HCT116 (cell line): ENCODE measurements around the gene MRPL24. TPM values are rescaled to one million over a fixed set of nuclear protein-coding genes. Genes with fewer than 3 reads are reported as not detected.

ENCODE experiments used
- ATAC-seq: fragments of 200-7000 bp; cut with Tn5 transposase; 2 replicates; pipeline ENCODE4 v1.9.1; 2020; ENCODE audit warnings: mild to moderate bottlenecking, moderate library complexity
- BruUV-seq: library from RNA; stranded (reverse); fragments of 400-500 nt; replicated peaks from 2 replicates; lab custom pipeline; 2021; lab: Mats Ljungman, UMichigan
- CTCF ChIA-PET: fragments of 300-600 bp; sonication (Branson Sonifier 250); formaldehyde crosslinking; loops from one replicate; lab custom pipeline; 2021; ENCODE audit warnings: antibody characterized with exemption; lab: Charles Lee
- POLR2A ChIA-PET: fragments of 300-600, 350-600 bp; sonication (Branson Sonifier 250); formaldehyde crosslinking; loops from one replicate; lab custom pipeline; 2021; ENCODE audit warnings: antibody characterized with exemption; lab: Charles Lee
- RAD21 ChIA-PET, 2 experiments: fragments of 300-600 bp; sonication (Branson Sonifier 250); formaldehyde crosslinking; loops; one replicate each; lab custom pipeline; 2023; ENCODE audit warnings: low total read pairs in 2 of 2; ENCODE audit not compliant: uncharacterized antibody in 2 of 2, unreplicated experiment in 2 of 2, low non-redundant PET in 1 of 2; lab: Charles Lee
- DNase-seq: peaks from one replicate; pipeline ENCODE4 v3.0.0-alpha.2; 2010; ENCODE audit warnings: low read depth, low spot score
- H2AFZ ChIP-seq: fragments of 200-600 bp; shearing (Covaris generic), sonication (generic); 2 replicates; pipeline ENCODE4 v1.6.1; 2017; ENCODE audit warnings: low read depth, mixed run types, mixed read lengths, antibody characterized with exemption, low read length; ENCODE audit not compliant: poor library complexity, severe bottlenecking
- H3K27ac ChIP-seq: 2 replicates; pipeline ENCODE4 v1.5.1; 2012; ENCODE audit warnings: low read depth, low read length
- H3K27me3 ChIP-seq: fragments of 200-600 bp; sonication (generic); 2 replicates; pipeline ENCODE4 v1.6.1; 2016; ENCODE audit warnings: mixed run types, low read length, mixed read lengths; ENCODE audit not compliant: insufficient read depth
- H3K36me3 ChIP-seq, 2 experiments: fragments of 200-500 bp in 1 of 2; fragments of 200-600 bp in 1 of 2; sonication (Bioruptor generic) in 1 of 2; sonication (generic) in 1 of 2; 2 replicates each; pipeline versions ENCODE4 v1.5.1 to v1.6.1; 2014 to 2016; ENCODE audit warnings: low read length in 2 of 2, inconsistent platforms in 1 of 2, mixed read lengths in 1 of 2, mixed run types in 1 of 2; ENCODE audit not compliant: insufficient read depth in 2 of 2, control insufficient read depth in 1 of 2
- H3K4me1 ChIP-seq, 2 experiments: fragments of 200-600 bp in 1 of 2; sonication (generic) in 1 of 2; 2 replicates each; pipeline versions ENCODE4 v1.5.1 to v1.6.1; 2012 to 2017; ENCODE audit warnings: low read length in 2 of 2, inconsistent platforms in 1 of 2, mild to moderate bottlenecking in 1 of 2, mixed read lengths in 1 of 2, mixed run types in 1 of 2, moderate library complexity in 1 of 2; ENCODE audit not compliant: insufficient read depth in 2 of 2, control insufficient read depth in 1 of 2
- H3K4me2 ChIP-seq: fragments of 200-600 bp; sonication (generic); 2 replicates; pipeline ENCODE4 v1.6.1; 2017; ENCODE audit warnings: mixed run types, low read length, mixed read lengths
- H3K4me3 ChIP-seq, 2 experiments: fragments of 200-600 bp in 1 of 2; sonication (generic) in 1 of 2; replicated peaks in 1 of 2; 2 replicates each; pipeline ENCODE4 v1.5.1; 2011 to 2016; ENCODE audit warnings: low read length in 2 of 2, control low read depth in 1 of 2, low read depth in 1 of 2, mild to moderate bottlenecking in 1 of 2, mixed read lengths in 1 of 2, mixed run types in 1 of 2
- H3K79me2 ChIP-seq: fragments of 200-600 bp; sonication (generic); 2 replicates; pipeline ENCODE4 v1.6.1; 2017; ENCODE audit warnings: mild to moderate bottlenecking, mixed run types, low read length, moderate library complexity, mixed read lengths; ENCODE audit not compliant: insufficient read depth
- H3K9ac ChIP-seq: fragments of 200-600 bp; sonication (generic); 2 replicates; pipeline ENCODE4 v1.6.1; 2016; ENCODE audit warnings: low read length, mixed read lengths
- H3K9me2 ChIP-seq: fragments of 200-600 bp; sonication (generic), shearing (Covaris generic); 2 replicates; pipeline ENCODE4 v1.6.1; 2017; ENCODE audit warnings: mixed run types, mild to moderate bottlenecking, moderate library complexity; ENCODE audit not compliant: insufficient read depth
- H3K9me3 ChIP-seq, 2 experiments: fragments of 200-500 bp in 1 of 2; fragments of 200-600 bp in 1 of 2; sonication (Bioruptor generic) in 1 of 2; sonication (generic) in 1 of 2; 2 replicates each; pipeline ENCODE4 v1.6.1; 2014 to 2017; ENCODE audit warnings: low read length in 2 of 2, mixed read lengths in 2 of 2, inconsistent platforms in 1 of 2, low read depth in 1 of 2, mild to moderate bottlenecking in 1 of 2, mixed run types in 1 of 2, moderate library complexity in 1 of 2; ENCODE audit not compliant: control insufficient read depth in 1 of 2, insufficient read depth in 1 of 2
- H4K20me1 ChIP-seq: fragments of 200-600 bp; sonication (generic), shearing (Covaris generic); 2 replicates; pipeline ENCODE4 v1.6.1; 2017; ENCODE audit warnings: mixed run types, mild to moderate bottlenecking, moderate library complexity; ENCODE audit not compliant: insufficient read depth
- CTCF ChIP-seq, 3 experiments: fragments of 200-600 bp in 1 of 3; sonication (generic) in 1 of 3; IDR thresholded peaks in 2 of 3; conservative IDR thresholded peaks in 1 of 3; 2 replicates each; pipeline ENCODE4 v1.5.1; 2012 to 2017; ENCODE audit warnings: low read depth in 2 of 3, low read length in 2 of 3, antibody characterized with exemption in 1 of 3, borderline replicate concordance in 1 of 3, control low read depth in 1 of 3, mild to moderate bottlenecking in 1 of 3, mixed read lengths in 1 of 3, mixed run types in 1 of 3, moderate library complexity in 1 of 3; ENCODE audit not compliant: insufficient read depth in 1 of 3
- ELF1 ChIP-seq: IDR thresholded peaks from 2 replicates; pipeline ENCODE4 v1.6.1; 2012; ENCODE audit warnings: low read depth, borderline replicate concordance
- POLR2A ChIP-seq: IDR thresholded peaks from 2 replicates; pipeline ENCODE4 v1.7.0; 2011; ENCODE audit warnings: borderline replicate concordance; ENCODE audit not compliant: insufficient read depth, insufficient read length; ENCODE audit errors: extremely low read depth
- SIN3A ChIP-seq: IDR thresholded peaks from 2 replicates; pipeline ENCODE4 v1.6.1; 2012; ENCODE audit warnings: low read depth
- SRF ChIP-seq: IDR thresholded peaks from 2 replicates; pipeline ENCODE4 v1.6.1; 2012; ENCODE audit warnings: low read depth
- TCF7L2 ChIP-seq: IDR thresholded peaks from 2 replicates; pipeline ENCODE4 v1.7.0; 2011; ENCODE audit warnings: borderline replicate concordance, inconsistent platforms; ENCODE audit not compliant: insufficient read depth, insufficient read length; ENCODE audit errors: extremely low read depth
- ZFX ChIP-seq: fragments of 450-650 bp; IDR thresholded peaks from 2 replicates; pipeline ENCODE4 v1.6.1; 2017
- ZNF274 ChIP-seq: fragments of 200-500 bp; sonication (Bioruptor generic); IDR thresholded peaks from 2 replicates; pipeline ENCODE4 v1.6.1; 2014; ENCODE audit warnings: mild to moderate bottlenecking, low read depth, low read length, inconsistent platforms
- intact Hi-C: fragments of 100-400 bp; cut with micrococcal nuclease; formaldehyde crosslinking; loops from 2 replicates; pipeline ENCODE4 v1.10.0; 2022
- total RNA-seq: library from RNA; stranded (reverse); gene quantifications from one replicate; pipeline ENCODE4 v1.2.1, GENCODE V29; 2021; ENCODE audit not compliant: unreplicated experiment
- TF ChIP-seq, protein P1 (sequence below): IDR thresholded peaks from 2 replicates; pipeline ENCODE4 v1.6.1; 2012

The MRPL24 gene
- total RNA-seq, 1 experiment from 2014 or later, result 111 TPM

- H3K36me3 ChIP-seq, result peaks cover 5 to 22% of the 10 kb centered on the region in 2 experiments; a peak in 2 of 4 replicates
- no peaks in the 10 kb centered on the region for H3K9me2 ChIP-seq
- intact Hi-C loops, result no loop called here
- ATAC-seq (no peak), DNase-seq (no peak)
- H2AFZ ChIP-seq, result no peak overlapping the region
- POLR2A ChIA-PET, result interaction anchor here (0.6 kb wide), 1 partner anchor 21 kb away, joined by 6 read pairs; no protein-coding TSS in a partner anchor
- no peaks in the 10 kb centered on the region for H3K9me3 ChIP-seq
- peaks cover 7 to 12% of the 10 kb centered on the region in 2 experiments for H3K4me1 ChIP-seq
- CTCF ChIA-PET, result interaction anchor here (1.5 kb wide), 2 partner anchors 41 to 155 kb away, joined by 4 read pairs; no protein-coding TSS in a partner anchor
- BruUV-seq, result no TSS peak
- no peak overlapping the region for H3K27ac ChIP-seq
- no peak overlapping the region for H3K9ac ChIP-seq
- H3K4me3 ChIP-seq, result no peak overlapping the region
- no peaks in the 10 kb centered on the region for H3K27me3 ChIP-seq
- TF ChIP-seq, protein P1, sequence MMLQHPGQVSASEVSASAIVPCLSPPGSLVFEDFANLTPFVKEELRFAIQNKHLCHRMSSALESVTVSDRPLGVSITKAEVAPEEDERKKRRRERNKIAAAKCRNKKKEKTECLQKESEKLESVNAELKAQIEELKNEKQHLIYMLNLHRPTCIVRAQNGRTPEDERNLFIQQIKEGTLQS, result no peak
- TF ChIP-seq ZFX (no peak), ELF1 (no peak), TCF7L2 (no peak), POLR2A (no peak), ZNF274 (no peak), CTCF (IDR thresholded peaks at IDR 0.05 in 2 of 3, conservative IDR thresholded peaks at IDR 0.05 in 1 of 3; ENCODE audit: borderline replicate concordance in 1 of 3, insufficient read depth in 1 of 3, low read depth in 2 of 3, low read length in 2 of 3) (no peak), SRF (no peak), SIN3A (no peak)
- H3K4me2 ChIP-seq, result no peak overlapping the region
- RAD21 ChIA-PET, result no interaction called here
- H3K79me2 ChIP-seq, result peaks cover 97% of the 10 kb centered on the region
- H4K20me1 ChIP-seq, result no peaks in the 10 kb centered on the region
These were observed 32.0 kb upstream of the MRPL24 start for GRCh38 chr1:156772728-156773497.
